GM18861 (cell line): ENCODE measurements around the gene SSTR3.

Experiments
- ATAC-seq: cut with Tn5 transposase; IDR thresholded peaks from one replicate; pipeline ENCODE4 v1.9.1; 2021; ENCODE audit not compliant: unreplicated experiment

The SSTR3 gene

DNA sequence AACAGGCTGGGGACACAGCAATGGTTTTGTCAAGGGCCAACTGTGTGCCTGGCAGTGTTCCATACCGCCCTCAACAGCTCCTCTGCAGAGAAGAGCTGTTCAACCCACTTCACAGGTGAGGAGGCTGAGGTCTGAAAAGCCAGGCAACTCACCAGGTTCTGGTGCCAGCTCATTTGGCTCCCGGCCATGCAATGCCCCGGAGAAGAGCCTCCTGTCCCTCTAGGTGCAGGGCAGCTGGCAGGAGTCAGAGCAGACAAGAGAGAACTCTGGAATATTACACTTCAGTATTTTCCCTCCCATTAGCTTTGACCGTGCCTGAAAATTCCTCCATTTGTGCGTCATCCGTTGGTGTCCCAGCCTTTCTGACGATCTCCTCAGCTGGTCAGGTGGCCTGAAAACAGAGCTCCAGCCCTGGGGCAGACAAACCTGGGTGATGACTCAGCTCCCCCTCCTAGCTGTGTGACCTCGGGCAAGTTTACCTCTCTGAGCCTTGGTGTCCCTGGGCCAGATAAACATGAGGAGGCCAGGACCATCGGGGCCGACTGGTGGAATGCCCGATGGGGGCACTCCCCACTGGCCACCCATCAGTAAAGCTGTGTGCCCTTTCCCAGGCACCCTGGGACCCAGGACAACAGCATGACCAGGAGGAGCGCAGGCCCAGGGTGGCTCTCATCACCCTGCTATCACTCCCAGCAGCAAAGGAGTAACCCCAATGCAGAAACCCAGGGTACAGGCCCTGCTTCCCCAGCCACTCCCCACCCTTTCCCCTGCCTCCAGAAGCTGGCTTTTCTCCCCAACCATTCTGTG lies 14.6 kb downstream of the SSTR3 start:
- no peak for ATAC-seq

DNA sequence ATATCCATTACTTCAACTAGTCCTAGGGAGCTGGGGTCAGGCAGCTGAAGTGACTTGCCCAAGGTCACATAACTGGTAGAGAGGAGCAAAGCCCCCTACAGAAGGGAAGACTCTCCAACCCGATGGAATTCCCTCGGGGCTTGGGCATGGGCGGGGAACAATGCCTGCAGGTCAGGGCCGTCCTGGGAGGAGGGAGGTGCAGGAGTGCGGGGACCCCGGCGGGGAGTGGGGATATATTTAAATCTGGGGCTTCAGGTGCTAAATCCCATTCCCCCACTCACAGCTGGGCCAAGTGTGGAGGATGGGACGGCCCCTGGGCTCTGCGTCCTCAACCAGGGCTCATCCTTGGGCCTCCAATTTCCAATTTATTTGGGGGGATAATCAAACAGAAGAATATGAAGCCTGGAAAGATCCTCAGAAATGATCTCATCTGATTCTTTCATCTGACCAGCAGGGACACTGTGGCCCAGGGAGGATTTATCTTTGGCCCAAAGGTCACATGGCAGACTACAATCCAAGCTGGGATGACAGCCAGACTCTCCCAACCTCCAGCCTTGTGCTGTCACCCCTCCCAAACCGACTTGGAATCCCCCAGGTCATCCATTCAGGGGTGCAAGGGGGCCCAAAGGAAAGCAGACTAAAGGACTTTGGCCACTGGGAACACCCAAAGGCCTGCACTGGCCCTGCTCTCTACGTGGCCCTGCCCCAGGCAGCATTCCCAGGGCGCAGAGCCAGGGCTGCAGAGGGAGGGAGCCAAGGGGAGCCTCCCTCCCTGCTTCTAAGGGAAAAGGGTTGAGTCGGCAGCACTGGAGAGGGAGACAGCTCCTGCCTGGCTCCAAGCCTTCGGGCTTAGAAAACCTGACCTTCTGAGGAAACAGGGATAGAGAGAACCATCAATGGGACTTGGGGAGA lies 15.5 kb downstream of the SSTR3 start:
- no peak for ATAC-seq

DNA sequence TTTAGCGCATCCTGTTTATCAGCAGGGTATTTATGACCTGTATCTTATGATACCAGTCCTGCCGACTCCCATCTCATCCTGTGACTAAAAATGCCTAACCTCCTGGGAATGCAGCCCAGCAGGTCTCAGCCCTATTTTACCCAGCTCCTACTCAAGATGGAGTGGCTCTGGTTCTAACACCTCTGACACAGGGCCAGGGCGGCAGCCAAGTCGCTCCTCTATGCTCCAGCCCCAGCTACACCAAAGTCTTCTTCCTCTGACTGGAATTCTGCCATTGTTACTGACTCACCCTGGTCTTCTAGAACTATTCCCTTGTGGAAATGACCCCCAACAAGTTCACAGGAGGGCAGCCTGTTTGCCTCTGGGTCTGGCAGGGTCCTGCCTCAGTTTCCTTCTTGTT lies 16.4 kb downstream of the SSTR3 start:
- ATAC-seq = no peak

DNA sequence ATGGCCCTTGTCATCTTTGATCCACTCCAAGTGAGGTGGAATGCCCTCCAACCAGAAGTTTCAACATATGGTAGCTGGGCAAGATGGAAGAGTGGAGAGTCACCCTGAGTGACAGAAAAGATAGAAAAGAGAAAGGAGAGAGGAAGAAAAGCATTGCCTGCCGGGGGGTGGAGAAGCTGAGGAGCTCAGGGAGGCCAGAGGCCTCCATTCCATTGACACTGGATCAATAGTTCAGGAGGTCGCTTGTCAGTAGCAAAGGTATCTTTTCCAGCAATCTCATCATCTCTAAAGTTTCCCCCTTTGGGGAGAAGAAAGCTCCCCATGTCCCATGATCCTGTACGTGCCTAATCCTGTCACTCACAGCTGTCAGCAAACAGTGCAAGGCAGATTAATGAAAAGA lies 17.5 kb downstream of the SSTR3 start:
- ATAC-seq = no peak

DNA sequence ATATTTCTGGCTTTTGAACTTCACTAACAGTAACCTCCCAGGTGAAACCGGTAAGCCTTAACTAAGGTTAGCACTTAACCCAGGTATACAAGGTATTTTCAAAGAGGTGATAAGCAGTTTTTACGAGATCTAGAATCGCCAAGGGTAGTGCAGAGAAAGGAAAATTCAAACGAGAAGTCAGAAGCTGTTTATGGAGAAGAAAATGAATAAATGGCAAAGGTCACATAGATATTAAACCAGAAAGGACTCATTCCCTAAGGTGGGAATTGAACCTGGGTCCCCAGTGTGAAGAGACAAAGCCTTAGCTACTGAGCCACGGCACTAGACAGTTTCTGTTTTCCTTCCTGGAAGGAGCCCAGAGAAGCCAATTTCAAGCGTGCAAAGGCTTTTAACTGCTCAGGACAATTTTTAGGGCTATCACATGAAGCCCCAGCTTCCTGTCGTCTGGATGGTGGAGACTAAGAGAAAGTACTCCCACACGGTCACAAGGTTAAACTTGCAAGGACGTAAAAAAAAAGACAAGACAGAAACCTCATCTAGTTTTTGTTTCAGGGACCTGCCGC lies 18.6 kb downstream of the SSTR3 start:
- no peak for ATAC-seq

DNA sequence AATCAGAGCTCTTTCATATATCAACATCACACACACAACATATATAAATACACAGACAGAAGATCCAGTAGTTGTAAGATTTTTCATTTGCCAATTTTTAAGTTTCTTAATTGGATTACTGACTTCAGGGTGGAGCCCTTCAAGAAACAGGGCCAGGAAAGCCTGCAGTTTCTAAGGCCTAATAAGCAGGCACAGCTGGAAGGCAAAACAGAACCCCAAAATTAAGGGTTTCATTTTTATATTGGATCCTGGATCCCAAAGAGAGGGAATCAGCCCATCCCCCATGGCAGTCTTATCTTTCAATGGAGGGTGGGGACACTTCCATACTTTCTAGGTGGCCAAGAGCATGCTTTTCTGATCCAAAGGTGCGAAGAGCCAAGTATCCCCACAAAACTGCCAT lies 19.5 kb downstream of the SSTR3 start:
- no peak for ATAC-seq

DNA sequence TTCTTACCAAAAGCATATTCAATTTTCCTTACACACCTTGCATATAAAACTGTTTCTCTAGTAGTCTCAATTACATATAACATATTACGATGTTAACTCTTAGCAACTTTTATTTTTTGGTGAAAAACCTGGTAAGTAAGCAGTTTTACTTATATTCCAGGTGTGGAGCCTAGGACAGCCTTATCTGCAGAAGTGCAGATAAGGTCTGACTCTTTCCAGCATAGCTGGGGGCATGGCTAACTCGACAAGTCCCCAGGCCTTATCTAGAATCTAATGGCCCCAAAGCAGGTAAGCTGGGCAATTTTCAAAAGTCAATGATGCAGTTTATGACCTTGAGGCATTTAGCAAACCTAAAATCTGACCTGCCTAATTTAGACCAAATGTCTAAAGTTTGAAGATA lies 20.1 kb downstream of the SSTR3 start:
- ATAC-seq = no peak

DNA sequence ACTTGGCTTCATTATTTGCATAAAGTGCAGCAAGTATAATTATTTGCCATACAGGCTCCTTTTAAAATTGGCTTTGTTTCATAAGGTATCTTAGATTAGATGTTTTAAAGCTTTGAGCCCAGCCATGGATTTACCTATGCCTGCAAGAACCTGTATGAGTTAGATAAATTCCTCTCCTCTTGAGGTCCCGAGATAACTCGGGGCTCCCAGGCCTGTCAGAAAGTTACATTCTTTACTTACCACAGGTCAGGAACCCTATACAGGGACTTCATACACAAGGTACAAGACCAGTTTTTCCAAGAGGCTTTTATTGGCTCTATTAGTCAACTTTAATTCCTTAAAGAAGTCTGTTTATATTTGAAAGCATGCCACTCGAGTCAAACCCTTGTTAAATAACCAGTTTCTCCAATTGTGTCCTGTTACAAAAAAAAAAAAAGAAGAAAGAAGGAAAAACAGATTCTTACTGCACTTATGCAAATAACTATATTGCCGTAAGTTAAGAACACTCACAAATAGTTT lies 22.0 kb downstream of the SSTR3 start:
- no peak for ATAC-seq

DNA sequence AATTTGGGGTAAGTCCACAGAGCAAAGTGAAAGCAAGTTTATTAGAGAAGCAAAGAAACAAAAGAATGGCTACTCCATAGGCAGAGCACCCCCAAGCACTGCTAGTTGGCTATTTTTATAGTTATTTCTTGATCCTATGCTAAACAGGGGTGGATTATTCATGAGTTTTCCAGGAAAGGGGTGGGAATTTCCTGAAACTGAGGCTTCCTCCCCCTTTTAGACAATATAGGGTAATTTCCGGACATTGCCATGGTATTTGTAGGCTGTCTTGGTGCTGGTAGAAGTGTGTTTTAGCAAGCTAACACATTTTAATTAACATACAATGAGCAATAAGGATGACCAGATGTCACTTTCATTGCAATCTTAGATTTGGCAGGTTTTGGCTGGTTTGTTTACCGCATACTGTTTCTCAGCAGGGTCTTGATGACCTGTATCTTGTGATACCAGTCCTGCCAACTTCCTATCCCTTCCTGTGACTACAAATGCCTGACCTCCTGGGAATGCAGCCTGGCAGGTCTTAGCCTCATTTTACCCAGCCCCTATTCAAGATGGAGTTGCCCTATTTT lies 23.3 kb downstream of the SSTR3 start:
- ATAC-seq = no peak

DNA sequence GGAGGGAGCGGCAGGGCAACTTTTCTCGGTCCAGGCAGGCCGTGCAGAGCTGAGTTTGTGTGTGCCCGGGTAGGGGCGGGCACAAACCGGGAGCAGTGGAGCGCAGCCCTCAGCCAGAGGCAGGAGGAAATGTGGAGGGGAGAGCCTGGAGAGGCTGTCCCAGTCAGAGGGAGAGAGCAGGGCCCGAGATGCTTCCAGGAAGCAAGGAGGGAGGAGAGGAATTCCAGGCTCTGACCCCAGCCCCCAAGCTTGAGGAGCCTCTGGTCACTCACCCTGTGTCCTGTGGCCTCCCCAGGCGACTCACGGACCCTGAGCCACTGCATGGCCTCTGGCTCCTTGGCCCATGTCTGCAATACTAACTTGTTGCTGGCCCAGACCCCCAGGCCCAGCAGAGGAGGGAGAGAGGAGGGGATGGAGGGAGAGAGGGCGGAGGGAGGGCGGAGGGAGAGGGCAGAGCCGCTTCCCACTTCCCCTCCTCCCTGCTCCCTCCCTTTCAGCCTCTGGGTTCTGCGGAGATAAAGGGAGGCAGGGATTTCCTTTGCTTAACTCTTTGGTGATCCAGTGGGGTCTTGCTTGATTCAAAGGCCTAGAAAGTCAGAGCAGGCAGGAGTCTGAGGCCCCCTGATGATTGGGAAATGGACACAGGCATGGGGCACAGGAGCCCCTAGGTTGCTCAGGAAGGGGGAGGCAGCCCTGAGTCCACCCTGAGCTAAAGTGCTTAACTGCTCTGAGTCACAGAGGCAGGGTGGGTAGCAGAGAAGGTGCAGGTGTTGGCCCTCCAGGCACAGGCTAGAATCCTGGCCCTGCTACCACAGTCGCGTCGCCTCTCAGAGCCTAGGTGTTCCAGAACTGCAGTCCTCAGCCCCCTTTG lies 24.2 kb downstream of the SSTR3 start, which contains the start of gene C1QTNF6:
TSS of gene C1QTNF6 (minus strand) at position 357 of the 871 bp plus-strand sequence. CDS start at position 323, 34 bp downstream.
- ATAC-seq = no peak

DNA sequence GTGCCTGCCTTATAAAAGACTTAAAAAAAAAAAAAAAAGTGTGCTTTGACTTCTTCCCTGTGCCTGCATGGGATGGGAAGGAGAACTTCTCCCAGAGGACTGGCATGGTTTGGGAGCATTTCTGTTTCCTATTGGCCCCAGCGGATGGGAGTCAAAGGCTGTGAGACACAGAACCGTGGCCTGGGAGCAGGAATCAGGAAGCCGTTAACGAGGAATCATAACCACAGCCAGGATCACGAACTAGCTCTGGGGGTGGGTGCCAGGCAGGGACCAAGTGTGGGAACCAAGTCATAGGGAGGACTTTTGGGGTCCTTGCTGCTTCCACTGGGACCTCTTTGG lies 24.8 kb downstream of the SSTR3 start:
- ATAC-seq = no peak

DNA sequence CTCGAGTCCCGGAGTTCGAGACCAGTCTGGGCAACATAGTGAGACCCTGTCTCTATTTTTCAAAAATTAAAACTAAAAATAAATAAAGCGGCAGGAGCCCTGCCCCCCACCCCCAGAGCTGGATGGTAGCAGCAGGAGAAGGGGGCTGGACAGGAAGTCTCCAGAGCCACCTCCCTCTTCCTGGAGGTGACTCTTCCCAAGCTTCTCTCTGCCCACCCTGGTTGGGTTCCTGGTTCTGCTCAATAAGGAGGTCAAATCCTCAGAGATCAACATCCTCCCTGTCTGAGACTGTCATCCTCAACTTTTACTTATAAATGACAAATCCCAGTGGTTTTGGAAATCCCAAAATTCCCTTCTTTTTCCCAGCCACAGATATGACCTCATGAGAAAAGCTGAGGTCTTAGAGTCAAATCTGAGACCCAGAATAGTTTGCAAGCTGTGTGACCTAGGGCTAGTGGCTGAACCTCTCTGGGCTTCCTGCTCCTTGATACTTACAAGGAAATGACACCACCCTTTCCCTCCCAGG lies 25.2 kb downstream of the SSTR3 start:
- ATAC-seq = no peak

DNA sequence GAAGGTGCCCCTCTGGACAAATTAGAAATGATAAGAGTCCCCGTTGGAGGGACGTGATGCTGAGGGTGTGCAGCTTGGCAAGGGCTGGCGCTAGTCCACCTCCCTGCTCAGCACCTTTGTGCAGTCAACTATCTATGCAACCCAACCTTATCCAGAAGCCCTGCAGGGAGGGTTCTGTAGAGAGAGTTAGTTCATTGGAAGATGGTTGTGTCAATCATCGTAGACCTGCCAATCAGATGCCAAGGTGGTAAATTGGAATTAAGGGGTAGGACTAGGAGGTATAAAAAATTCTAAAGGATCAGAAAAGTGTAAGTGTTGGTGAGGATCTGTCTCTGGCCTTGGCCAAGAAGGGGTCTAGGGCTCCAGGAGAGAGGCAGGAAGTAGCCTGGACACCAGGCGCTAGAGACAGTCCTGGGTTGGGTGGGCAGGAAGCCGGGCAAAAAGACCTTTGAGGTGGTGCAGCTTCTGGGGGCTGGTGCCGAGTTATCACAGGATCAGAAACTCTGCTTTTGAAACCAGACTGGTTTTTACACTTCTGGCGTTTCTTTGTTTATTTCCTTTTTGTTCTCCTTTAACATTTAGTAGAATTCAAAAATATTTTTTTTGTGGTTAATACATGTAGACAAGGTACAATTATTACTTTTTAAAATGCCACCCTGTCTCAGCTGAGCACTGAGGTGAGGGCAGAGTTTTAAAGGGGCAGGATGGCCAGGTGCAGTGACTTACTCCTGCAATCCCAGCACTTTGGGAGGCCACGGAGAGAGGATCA lies 25.9 kb downstream of the SSTR3 start:
- no peak for ATAC-seq

DNA sequence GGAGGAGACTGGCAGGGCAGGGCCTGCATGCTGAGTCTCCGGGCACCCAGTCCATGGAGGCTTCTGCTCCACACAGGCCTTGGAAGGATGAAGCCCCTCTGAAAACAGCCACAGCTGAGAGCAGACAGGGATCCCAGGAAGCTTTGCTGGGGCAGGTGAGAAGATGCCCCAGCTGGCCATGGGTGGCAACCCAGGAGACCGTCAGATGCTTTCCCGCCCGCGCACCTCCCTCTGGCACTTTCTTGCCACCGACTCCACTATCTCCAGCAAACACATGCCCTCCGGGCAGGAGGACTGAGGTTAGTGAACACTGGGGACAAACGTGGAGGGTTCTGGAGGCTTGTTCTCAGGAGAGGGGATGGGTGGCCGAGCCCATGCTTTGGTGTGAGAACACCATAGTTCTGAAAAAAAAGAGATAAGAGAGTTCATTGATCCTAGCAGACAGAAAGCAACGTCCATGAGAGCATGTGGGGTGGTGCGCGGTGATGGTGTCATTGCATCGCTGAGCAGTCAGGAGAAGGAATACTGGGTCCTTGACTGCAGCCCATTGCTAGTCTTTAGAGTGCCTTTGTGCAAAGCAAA lies 26.5 kb downstream of the SSTR3 start:
- ATAC-seq = no peak

DNA sequence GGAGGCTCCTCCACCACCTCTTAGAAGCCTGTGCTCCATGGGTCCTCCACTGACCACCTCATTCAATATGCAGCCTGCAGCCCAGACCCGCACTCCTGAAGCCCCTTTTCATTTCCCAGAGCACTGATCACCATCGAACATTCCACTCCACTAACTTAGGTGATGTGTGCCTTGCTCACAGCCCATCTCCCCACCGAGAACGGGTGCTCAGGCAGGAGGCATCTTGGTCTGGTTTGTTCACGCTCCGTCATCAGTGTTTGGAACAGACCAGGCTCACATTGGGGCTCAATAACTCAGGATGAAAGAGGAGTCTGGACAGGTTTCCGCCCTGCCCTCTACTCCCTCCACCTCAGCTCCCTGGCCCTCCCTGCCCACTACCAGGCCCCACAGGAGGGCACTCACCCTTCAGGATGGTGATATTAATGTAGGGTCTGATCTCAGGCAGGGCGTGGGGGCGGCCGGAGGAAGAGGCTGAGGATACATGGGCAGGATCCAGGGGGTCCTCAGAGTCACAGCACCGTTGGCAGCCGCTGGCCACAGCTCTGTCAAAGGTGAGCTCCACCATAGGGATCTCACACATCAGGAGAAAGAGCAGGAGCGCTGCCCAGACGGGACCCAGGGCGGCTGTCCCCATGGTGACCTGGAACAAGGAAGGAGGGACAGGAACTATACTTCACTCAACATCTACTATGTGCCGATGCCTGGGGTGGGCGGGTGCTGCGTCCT lies 27.3 kb downstream of the SSTR3 start:
- no peak for ATAC-seq

DNA sequence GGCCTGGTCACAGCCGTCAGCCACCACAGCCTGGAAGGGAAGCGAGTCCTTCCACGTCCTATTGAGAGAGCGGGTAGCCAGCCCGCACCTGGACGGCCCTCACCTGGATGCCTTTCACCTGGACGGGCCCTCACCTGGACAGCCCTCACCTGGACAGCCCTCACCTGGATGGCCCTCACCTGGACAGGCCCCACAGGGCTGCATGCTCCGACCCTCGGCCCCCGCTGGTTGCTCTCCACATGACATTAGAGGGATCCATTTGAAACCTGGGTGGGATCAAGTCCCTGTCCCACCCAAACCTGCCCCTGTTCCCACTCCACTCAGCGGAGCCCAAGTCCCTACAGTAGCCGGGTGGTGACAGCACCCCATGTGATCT lies 27.9 kb downstream of the SSTR3 start:
- no peak for ATAC-seq

DNA sequence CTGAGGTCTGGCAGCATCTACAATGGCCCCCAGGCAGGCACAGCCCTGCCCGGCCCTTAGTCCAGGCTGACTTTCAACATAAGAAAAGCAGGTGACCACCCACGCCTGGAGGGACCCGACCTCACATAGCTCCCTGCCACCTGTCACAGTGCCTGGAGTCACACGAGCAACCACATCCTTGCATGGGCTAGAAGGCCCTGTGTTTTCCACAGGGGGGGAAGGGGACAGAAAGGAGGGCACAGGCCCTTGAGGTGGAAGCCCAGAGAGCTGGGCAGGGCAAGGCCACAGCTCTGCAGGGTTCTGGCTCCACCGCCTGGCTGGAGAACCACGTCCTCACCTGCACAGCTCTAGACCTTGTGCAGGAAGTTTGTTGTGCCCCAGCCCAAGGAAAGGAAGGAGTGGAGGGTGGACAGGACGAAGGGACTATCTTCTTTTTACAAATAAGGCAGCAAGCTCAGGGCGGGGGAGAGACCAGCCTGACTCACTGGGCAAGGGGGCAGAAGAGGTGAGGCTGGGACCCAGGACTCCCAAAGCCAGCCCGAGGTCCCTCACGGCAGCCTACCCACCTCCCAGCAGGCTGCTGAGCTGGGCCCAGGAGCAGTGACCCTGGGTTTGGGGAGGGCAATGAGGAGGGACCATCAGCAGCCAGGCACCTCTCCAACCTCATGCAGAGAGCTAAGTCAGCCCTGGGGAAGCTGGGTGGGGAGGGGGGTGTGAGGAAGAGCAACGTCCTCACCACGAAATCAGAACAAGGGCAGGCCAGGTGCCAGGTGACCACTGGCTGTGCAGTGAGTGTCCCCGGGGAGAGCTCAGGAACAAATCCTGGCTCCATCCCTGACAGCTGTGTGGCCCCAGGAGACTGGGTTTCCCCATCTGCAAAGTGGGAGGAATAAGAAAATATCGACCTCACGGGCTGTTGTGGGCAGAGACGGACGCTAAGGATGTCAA lies 28.6 kb downstream of the SSTR3 start:
- ATAC-seq = no peak
